ENCODE results near the gene RPIA.
"Not testable (repeated sequence)": the region's sequence is repeated elsewhere in the genome, so short reads cannot be mapped to it uniquely, and the experiment has no call there.

- TF ChIP-seq POLR2AphosphoS5, CTCF (IDR thresholded peaks at IDR 0.05): not testable (repeated sequence)
Observed at GRCh38 chr2:88645291-88645882, 46.1 kb upstream of the RPIA start.
